Glutamatergic neuron (in vitro differentiated cells): ENCODE results near the gene ITCH. TPM values are rescaled to one million over a fixed set of nuclear protein-coding genes. Genes with fewer than 3 reads are reported as not detected.
"Not testable (repeated sequence)": the region's sequence is repeated elsewhere in the genome, so short reads cannot be mapped to it uniquely, and the experiment has no call there.

Experiments used
- DNase-seq: peaks from one replicate; pipeline ENCODE4 v3.0.0; 2022
- H3K27ac Mint-ChIP-seq: one replicate; pipeline ENCODE4 v1.8.0; 2020; ENCODE audit warnings: mild to moderate bottlenecking, mixed read lengths, inconsistent platforms; ENCODE audit not compliant: unreplicated experiment
- H3K27me3 Mint-ChIP-seq: one replicate; pipeline ENCODE4 v1.8.0; 2020; ENCODE audit warnings: mild to moderate bottlenecking, moderate library complexity, mixed read lengths, inconsistent platforms; ENCODE audit not compliant: unreplicated experiment
- H3K36me3 Mint-ChIP-seq: one replicate; pipeline ENCODE4 v1.8.0; 2020; ENCODE audit warnings: mild to moderate bottlenecking, mixed read lengths, inconsistent platforms; ENCODE audit not compliant: unreplicated experiment
- H3K4me1 Mint-ChIP-seq: one replicate; pipeline ENCODE4 v1.8.0; 2020; ENCODE audit warnings: mild to moderate bottlenecking, low read depth, mixed read lengths, inconsistent platforms; ENCODE audit not compliant: unreplicated experiment
- H3K4me3 Mint-ChIP-seq: one replicate; pipeline ENCODE4 v1.8.0; 2020; ENCODE audit warnings: mild to moderate bottlenecking, mixed read lengths, inconsistent platforms; ENCODE audit not compliant: unreplicated experiment
- H3K9me3 Mint-ChIP-seq: one replicate; pipeline ENCODE4 v1.8.0; 2020; ENCODE audit warnings: mild to moderate bottlenecking, moderate library complexity, mixed read lengths, inconsistent platforms; ENCODE audit not compliant: unreplicated experiment
- total RNA-seq: library from RNA; stranded (reverse); fragmentation: NEBNext Ultra II Directional; extraction: Animal tissue kit (Norgen Biotek cat#: 25700); gene quantifications from one replicate; pipeline ENCODE4 v1.2.1, GENCODE V29; 2021; ENCODE audit not compliant: unreplicated experiment
- TF ChIP-seq, protein P1 (sequence below): fragments of 200-600 bp; sonication (generic); IDR thresholded peaks from one replicate; pipeline ENCODE4 v1.5.0; 2021; ENCODE audit not compliant: partially characterized antibody, unreplicated experiment

ITCH gene
- total RNA-seq, 1 donor from 2014 or later, result 59.4 TPM

- Mint-ChIP-seq H3K27me3 (peaks cover 7% of the 10 kb centered on the region), H3K27ac (no peak overlapping the region), H3K4me3 (no peak overlapping the region), H3K4me1 (no peaks in the 10 kb centered on the region), H3K9me3 (no peaks in the 10 kb centered on the region), H3K36me3 (no peaks in the 10 kb centered on the region)
- TF ChIP-seq, protein P1, sequence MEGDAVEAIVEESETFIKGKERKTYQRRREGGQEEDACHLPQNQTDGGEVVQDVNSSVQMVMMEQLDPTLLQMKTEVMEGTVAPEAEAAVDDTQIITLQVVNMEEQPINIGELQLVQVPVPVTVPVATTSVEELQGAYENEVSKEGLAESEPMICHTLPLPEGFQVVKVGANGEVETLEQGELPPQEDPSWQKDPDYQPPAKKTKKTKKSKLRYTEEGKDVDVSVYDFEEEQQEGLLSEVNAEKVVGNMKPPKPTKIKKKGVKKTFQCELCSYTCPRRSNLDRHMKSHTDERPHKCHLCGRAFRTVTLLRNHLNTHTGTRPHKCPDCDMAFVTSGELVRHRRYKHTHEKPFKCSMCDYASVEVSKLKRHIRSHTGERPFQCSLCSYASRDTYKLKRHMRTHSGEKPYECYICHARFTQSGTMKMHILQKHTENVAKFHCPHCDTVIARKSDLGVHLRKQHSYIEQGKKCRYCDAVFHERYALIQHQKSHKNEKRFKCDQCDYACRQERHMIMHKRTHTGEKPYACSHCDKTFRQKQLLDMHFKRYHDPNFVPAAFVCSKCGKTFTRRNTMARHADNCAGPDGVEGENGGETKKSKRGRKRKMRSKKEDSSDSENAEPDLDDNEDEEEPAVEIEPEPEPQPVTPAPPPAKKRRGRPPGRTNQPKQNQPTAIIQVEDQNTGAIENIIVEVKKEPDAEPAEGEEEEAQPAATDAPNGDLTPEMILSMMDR, result no peak
- no peak for DNase-seq
These were observed 76.1 kb downstream of the ITCH start for GRCh38 chr20:34439168-34439567.

DNA sequence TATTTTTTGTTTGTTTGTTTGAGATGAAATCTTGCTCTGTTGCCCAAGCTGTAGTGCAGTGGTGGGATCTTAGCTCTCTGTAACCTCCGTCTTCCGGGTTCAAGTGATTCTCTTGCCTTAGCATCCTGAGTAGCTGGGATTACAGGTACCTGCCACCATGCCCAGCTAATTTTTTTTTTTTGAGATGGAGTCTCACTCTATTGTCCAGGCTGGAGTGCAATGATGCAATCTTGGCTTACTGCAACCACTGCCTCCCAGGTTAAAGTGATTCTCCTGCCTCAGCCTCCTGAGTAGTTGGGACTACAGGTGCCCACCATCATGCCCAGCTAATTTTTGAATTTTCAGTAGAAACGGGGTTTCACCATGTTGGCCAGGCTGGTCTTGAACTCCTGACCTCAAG lies 78.3 kb downstream of the ITCH start:
- not testable (repeated sequence) for H3K36me3 Mint-ChIP-seq

DNA sequence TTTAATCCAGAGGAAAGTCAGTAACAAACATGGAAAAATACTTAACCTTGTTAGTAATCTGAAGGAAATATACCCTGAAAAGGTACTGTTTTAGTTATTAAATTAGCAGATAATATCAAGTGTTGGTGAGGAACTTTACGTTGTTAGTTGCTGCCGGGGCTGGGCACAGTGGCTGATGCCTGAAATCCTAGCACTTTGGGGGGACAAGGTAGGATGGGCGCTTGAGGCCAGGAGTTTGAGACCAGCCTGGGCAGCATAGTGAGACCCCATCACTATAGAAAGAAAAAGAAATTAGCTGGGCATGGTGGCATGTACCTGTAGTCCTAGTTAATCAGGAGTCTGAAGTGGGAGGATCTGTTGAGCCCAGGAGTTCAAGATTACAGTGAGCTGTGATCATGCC lies 80.5 kb downstream of the ITCH start:
- TF ChIP-seq, protein P1, result no peak
- no peak for DNase-seq
- Mint-ChIP-seq H3K9me3 (no peaks in the 10 kb centered on the region), H3K27me3 (no peaks in the 10 kb centered on the region), H3K36me3 (no peaks in the 10 kb centered on the region), H3K4me1 (no peaks in the 10 kb centered on the region), H3K4me3 (no peak overlapping the region), H3K27ac (no peak overlapping the region)

More for the DNA sequence above, 78.3 kb downstream of the ITCH start:
- not testable (repeated sequence) for H3K4me3 Mint-ChIP-seq, DNase-seq, H3K27me3 Mint-ChIP-seq, H3K9me3 Mint-ChIP-seq, H3K4me1 Mint-ChIP-seq, H3K27ac Mint-ChIP-seq

GRCh38 chr20:34445177-34446065 lies 82.3 kb downstream of the ITCH start:
- H3K4me1 Mint-ChIP-seq, result no peaks in the 10 kb centered on the region
- H3K27me3 Mint-ChIP-seq, result no peaks in the 10 kb centered on the region
- no peaks in the 10 kb centered on the region for H3K36me3 Mint-ChIP-seq
- no peaks in the 10 kb centered on the region for H3K9me3 Mint-ChIP-seq
- H3K27ac Mint-ChIP-seq, result peak overlapping the region; percentile 33
- no peak for DNase-seq
- TF ChIP-seq, protein P1, result no peak
- H3K4me3 Mint-ChIP-seq, result no peak overlapping the region

GRCh38 chr20:34448517-34448916 lies 85.4 kb downstream of the ITCH start:
- Mint-ChIP-seq H3K36me3 (no peaks in the 10 kb centered on the region), H3K27ac (no peak overlapping the region), H3K4me3 (no peak overlapping the region), H3K27me3 (no peaks in the 10 kb centered on the region), H3K4me1 (no peaks in the 10 kb centered on the region), H3K9me3 (no peaks in the 10 kb centered on the region)
- TF ChIP-seq, protein P1, result no peak
- no peak for DNase-seq
